Loucy (cell line): ENCODE measurements around the gene SLC6A9.

ENCODE experiments used
- H2AFZ ChIP-seq: fragments of 200-600 bp; sonication (generic); 2 replicates; pipeline ENCODE4 v1.6.0; 2016; ENCODE audit warnings: antibody characterized with exemption, mild to moderate bottlenecking, low read length, moderate library complexity
- H3F3A ChIP-seq: fragments of 200-600 bp; 2 replicates; pipeline ENCODE4 v1.6.0; 2016; ENCODE audit warnings: antibody characterized with exemption, low read depth, mild to moderate bottlenecking
- H3K27me3 ChIP-seq: fragments of 200-600 bp; sonication (generic); 2 replicates; pipeline ENCODE4 v1.6.1; 2014; ENCODE audit warnings: low read length, mild to moderate bottlenecking; ENCODE audit not compliant: insufficient read depth, poor library complexity, severe bottlenecking
- H3K36me3 ChIP-seq: fragments of 200-600 bp; sonication (generic); 2 replicates; pipeline ENCODE4 v1.6.1; 2016; ENCODE audit warnings: low read length; ENCODE audit not compliant: insufficient read depth
- H3K4me1 ChIP-seq: fragments of 200-600 bp; sonication (generic); 2 replicates; pipeline ENCODE4 v1.5.1; 2014; ENCODE audit warnings: low read length, mild to moderate bottlenecking; ENCODE audit not compliant: insufficient read depth, poor library complexity, severe bottlenecking
- H3K4me2 ChIP-seq: fragments of 200-600 bp; sonication (generic); 2 replicates; pipeline ENCODE4 v1.6.0; 2014; ENCODE audit warnings: antibody characterized with exemption, low read length, low read depth, mild to moderate bottlenecking; ENCODE audit not compliant: poor library complexity, severe bottlenecking
- H3K4me3 ChIP-seq: fragments of 200-600 bp; sonication (generic); 2 replicates; pipeline ENCODE4 v1.5.1; 2014; ENCODE audit warnings: low read length, mild to moderate bottlenecking, mixed read lengths; ENCODE audit not compliant: poor library complexity, severe bottlenecking
- H3K79me2 ChIP-seq: fragments of 200-600 bp; sonication (generic); 2 replicates; pipeline ENCODE4 v1.6.1; 2014; ENCODE audit warnings: low read length; ENCODE audit not compliant: insufficient read depth
- H3K9ac ChIP-seq: fragments of 200-600 bp; sonication (generic); 2 replicates; pipeline ENCODE4 v1.6.0; 2014; ENCODE audit warnings: mild to moderate bottlenecking, low read depth, low read length, moderate library complexity; ENCODE audit not compliant: poor library complexity, severe bottlenecking
- H3K9me2 ChIP-seq: fragments of 200-600 bp; sonication (generic); replicated peaks from 2 replicates; pipeline ENCODE4 v1.6.1; 2016; ENCODE audit warnings: low read depth, low read length, mixed read lengths
- H3K9me3 ChIP-seq: fragments of 200-600 bp; sonication (generic); 2 replicates; pipeline ENCODE4 v1.6.1; 2014; ENCODE audit warnings: mild to moderate bottlenecking, antibody characterized with exemption, low read length, low read depth; ENCODE audit not compliant: insufficient read depth
- H4K20me1 ChIP-seq: fragments of 200-600 bp; sonication (generic); 2 replicates; pipeline ENCODE4 v1.6.0; 2014; ENCODE audit warnings: antibody characterized with exemption, low read length, mild to moderate bottlenecking; ENCODE audit not compliant: insufficient read depth, poor library complexity, severe bottlenecking
- CTCF ChIP-seq: fragments of 200-600 bp; sonication (generic); conservative IDR thresholded peaks from 2 replicates; pipeline ENCODE4 v1.5.1; 2014; ENCODE audit warnings: mild to moderate bottlenecking, antibody characterized with exemption, low read length
- EZH2phosphoT487 ChIP-seq: fragments of 200-600 bp; IDR thresholded peaks from 2 replicates; pipeline ENCODE4 v1.6.1; 2018; ENCODE audit warnings: antibody characterized with exemption, mild to moderate bottlenecking, moderate library complexity, borderline replicate concordance

Gene SLC6A9

GRCh38 chr1:43947874-43948437 lies 83.3 kb downstream of the SLC6A9 start:
- H3F3A ChIP-seq = no peaks in the 10 kb centered on the region
- no peaks in the 10 kb centered on the region for H3K36me3 ChIP-seq
- H3K4me3 ChIP-seq = peak overlapping the region; percentile 97
- no peaks in the 10 kb centered on the region for H3K9me2 ChIP-seq
- no peaks in the 10 kb centered on the region for H3K27me3 ChIP-seq
- peaks cover 17% of the 10 kb centered on the region for H3K79me2 ChIP-seq
- H3K9me3 ChIP-seq = no peaks in the 10 kb centered on the region
- H2AFZ ChIP-seq = no peak overlapping the region
- H3K9ac ChIP-seq = peak overlapping the region; percentile 96
- no peak for TF ChIP-seq CTCF
- TF ChIP-seq EZH2phosphoT487 = no peak
- H3K4me1 ChIP-seq = peaks cover 20% of the 10 kb centered on the region
- no peaks in the 10 kb centered on the region for H4K20me1 ChIP-seq
- peak overlapping the region; percentile 99 for H3K4me2 ChIP-seq

- no peaks in the 10 kb centered on the region for H3K36me3 ChIP-seq
- H4K20me1 ChIP-seq = no peaks in the 10 kb centered on the region
- H3K9ac ChIP-seq = peak overlapping the region; percentile 96
- peak overlapping the region; percentile 97 for H3K4me3 ChIP-seq
- peaks cover 20% of the 10 kb centered on the region for H3K4me1 ChIP-seq
- peak overlapping the region; percentile 97 for H2AFZ ChIP-seq
- no peaks in the 10 kb centered on the region for H3K27me3 ChIP-seq
- no peak for TF ChIP-seq EZH2phosphoT487
- TF ChIP-seq CTCF = no peak
- H3K4me2 ChIP-seq = peak overlapping the region; percentile 99
- no peaks in the 10 kb centered on the region for H3F3A ChIP-seq
- H3K79me2 ChIP-seq = peaks cover 17% of the 10 kb centered on the region
- H3K9me2 ChIP-seq = no peaks in the 10 kb centered on the region
- no peaks in the 10 kb centered on the region for H3K9me3 ChIP-seq
Observed at GRCh38 chr1:43947061-43947873, 84.0 kb downstream of the SLC6A9 start.
